Activated CD8-positive, alpha-beta memory T cell treated with anti-CD3 and anti-CD28 coated beads for 4 hours (primary cell): ENCODE measurements around the gene SPDYE3.
"Not testable (repeated sequence)": the region's sequence is repeated elsewhere in the genome, so short reads cannot be mapped to it uniquely, and the experiment has no call there.

ENCODE experiments used
- DNase-seq, 2 donors: peaks; one replicate each; pipeline ENCODE4 v3.0.0-alpha.2; 2020; ENCODE audit warnings: low read depth in 2 of 2

The SPDYE3 gene

GRCh38 chr7:100307402-100307801 lies at the start of gene SPDYE3:
TSS of gene SPDYE3 (plus strand) at chr7:100307702. CDS start at chr7:100307886, 184 bp downstream.
- not testable (repeated sequence) for DNase-seq

GRCh38 chr7:100259984-100260383 lies 47.5 kb upstream of the SPDYE3 start:
- DNase-seq, result not testable (repeated sequence)

DNA sequence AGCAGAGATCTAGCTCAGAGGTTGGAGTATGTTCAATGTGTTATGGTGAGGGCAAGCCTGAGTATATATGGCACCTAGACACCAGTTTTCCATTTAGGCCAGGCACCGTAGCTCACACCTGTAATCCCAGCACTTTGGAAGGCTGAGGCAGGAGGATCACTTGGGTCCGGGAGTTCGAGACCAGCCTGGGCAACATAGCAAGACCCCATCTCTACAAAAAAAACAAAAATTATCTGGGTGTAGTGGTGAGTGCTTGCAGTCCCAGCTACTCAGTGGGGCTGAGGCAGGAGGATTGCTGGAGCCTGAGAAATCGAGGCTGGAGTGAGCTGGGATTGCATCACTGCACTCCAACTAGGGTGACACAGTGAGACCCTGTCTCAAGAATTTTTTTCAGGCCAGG lies 44.6 kb upstream of the SPDYE3 start:
- not testable (repeated sequence) for DNase-seq

GRCh38 chr7:100264223-100264622 lies 43.3 kb upstream of the SPDYE3 start:
- DNase-seq, result not testable (repeated sequence)

DNA sequence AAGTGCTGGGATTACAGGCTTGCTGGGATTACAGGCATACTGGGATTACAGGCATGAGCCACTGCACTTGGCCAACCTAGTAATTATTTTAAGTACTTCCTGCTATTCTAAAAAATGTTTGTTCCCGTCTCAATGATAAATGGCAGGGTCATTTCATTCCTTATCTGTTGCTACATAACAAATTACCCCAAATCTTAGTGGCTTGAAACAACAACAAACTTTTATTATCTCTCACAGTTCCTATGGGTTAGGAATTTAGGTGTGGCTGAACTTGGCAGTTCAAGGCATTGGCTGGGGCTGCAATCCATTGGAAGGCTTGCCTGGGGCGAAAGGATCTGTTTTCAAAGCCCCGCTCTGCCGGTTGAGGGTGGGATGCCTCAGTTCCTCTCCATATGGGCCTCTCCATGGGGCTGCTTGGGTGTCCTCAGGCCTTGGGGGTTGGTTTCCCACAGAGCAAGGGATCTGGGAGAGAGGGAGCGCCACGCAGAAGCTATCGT lies 42.8 kb upstream of the SPDYE3 start:
- not testable (repeated sequence) for DNase-seq

DNA sequence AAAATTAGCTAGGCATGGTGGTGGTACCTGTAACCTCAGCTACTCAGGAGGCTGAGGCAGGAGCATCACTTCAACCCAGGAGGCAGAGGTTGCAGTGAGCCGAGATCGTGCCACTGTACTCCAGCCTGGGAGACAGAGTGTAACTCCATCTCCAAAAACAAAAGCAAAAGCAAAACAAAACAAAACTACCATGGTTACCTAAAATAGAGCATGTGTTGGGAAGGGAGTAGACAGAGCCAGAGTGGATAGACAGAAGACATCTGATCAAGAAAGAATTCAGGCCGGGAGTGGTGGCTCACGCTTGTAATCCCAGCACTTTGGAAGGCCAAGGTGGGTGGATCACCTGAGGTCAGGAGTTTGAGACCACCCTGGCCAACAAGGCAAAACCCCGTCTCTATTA lies 41.7 kb upstream of the SPDYE3 start:
- not testable (repeated sequence) for DNase-seq

DNA sequence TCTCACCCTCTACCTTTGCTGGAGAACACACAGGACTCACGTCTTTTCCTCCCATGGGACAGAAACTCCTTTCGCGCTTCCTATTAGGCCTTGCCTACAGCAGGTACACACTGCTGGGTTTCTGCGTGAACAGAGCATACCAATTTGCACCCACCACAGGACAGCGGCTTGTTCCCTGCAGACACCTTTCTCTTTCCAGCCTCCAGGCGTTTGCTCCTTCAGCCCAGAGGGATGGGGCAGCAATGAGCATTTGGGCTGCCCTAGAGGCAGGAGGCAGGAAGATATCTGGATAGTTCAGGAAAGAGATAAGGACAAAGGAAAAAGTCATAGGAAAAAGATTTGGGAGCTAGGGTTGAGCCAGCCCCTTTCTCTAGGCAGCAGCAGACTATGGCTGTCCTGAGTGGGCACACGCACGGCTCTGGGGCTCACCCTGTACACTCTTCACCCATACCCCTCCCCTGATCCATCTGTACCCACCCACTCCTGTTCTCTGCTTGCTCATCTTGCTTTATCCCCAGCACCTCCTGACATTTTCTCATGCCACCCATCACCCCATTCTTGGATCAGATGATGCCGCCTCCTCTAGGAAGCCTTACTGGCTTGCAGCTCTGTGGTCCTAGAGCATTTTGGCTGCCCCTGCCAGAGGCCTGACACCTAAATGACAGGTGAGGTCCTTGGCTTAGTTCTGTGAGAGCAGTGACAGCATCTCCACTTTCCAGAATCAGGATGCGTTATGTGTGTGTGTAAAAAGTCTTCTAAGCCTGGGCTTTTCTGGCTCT lies 40.7 kb upstream of the SPDYE3 start:
- no peak for DNase-seq

DNA sequence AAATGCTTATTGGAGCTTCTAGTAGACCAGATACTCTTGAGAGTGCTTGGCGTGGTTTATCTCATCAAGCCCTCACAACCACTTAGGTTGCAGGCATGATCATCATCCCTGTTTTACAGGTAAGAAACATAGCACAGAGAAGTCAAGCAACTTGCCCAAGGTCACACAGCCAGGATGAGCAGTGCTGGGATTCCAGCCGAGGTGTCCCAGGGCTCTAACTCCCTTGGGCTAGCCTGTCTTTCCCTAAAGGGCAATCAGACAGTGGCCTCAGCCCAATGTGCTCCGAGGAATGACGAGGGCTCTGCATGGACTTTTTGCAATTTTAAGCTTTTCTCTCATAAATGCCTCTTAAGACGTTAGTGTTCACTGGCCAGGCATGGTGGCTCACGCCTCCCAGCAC lies 39.9 kb upstream of the SPDYE3 start:
- DNase-seq, result no peak

GRCh38 chr7:100268882-100269281 lies 38.6 kb upstream of the SPDYE3 start:
- not testable (repeated sequence) for DNase-seq

DNA sequence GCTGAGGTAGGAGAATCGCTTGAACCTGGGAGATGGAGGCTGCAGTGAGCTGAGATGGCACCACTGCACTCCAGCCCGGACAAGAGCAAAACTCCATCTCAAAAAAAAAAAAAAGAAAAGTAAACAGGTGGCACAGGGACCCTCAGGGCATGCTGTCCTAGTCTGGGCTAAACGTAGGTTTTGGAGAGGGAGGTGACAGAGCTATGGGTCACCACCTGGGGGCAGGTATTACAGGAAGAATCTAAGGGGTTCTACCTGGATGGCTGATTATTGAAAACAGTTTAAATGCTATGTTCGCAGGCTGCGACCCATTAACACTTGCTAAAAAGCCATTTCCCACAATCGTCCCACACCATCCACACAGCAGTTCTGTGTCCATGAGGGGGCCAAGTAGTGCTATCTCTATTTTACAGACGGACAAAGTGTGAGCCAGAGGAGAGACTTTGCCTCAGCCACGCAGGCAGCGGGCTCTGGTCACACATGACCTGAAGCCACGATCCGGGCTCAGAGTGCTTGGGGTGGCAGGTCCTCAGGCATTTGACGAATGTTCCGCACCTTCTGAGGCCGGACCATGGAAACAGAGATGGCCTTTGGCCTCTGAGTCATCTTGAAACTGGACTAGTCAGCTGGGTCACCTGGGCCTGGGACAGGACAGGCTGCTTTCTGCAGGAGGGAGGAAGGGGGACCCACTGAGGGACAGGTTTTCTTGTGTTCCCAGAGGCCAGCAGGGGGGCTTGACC lies 38.0 kb upstream of the SPDYE3 start:
- not testable (repeated sequence) for DNase-seq

DNA sequence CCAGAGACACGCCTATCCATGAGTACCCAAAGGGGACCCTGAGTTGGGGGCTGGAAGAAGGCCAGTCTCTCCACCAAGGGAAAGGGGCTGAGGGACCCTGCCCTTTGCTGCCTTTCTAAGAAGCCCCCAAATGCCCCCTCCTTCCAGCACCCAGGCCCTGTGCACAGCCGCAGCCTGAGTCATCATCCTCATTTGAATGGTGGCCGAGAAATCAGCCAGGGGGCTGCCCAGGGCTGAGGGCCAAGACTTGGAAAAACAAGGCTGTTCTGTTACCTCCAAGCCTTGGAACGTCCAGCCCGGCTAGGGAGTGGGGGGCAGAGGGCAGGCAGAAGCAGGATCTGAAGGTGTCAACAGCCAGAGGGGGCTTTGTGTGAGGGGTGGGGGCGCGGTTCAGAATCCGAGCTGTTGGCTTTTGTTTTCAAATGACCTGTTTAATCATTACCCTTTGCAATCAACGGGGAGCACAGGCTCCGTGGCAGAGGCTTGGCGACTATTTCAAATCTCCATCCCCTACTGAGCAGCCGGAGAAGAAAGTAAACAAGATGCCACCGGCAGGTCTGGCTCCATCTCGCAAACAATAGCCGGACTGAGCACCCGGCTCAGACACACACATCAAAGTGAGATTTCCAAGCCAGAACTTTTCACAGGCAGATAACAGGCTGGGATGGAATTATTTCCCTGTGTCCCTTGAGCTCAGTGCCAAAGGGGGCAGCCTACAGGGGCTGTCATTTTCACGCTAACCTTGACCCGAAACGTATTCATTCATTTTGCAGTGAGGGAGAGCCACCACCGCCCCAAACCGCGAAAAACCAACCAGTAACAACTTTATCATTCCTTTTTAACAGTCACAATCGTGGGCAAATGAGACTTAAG lies 37.2 kb upstream of the SPDYE3 start:
- DNase-seq, result not testable (repeated sequence)

- not testable (repeated sequence) for DNase-seq
Measured at GRCh38 chr7:100270941-100271593, 36.4 kb upstream of the SPDYE3 start.

DNA sequence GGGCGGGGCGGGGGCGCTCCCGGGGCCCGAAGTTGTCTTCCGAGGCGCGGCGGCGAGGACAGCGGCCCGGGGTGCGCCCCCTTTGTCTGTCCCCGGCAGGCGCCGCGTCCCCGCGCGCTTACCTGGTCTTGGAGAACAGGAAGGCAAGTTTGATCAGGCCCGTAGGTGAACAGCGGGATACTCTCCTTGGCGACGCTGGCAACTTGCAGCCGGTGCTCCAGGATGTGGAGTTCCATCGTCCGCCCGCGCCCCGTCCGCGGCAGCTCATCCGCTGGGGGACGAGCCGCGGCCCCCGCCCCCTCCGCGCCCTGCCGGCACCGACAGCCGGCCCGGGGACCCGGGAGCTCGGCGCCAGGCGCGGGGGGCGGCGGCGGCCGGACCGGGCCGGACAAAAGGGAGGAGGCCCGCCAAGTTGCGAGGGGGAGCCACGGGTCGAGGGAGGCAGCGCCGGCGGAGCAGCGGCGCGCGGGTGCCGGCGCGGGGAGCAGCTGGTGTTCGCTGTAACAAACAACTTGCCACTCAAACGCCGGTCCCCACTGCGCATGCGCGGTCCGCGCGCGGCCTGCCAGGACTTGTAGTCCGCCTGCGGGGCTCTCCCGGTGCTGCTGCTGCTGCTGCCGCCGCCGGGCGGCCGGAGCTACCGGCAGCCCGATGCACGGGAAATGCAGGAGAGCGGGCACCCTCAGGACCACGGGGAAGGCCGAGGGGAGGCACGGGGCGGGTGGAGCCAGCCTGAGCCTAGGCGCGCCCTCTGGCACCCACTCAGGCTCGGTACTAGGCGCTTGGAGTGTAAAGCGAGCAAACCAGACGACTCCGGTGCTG lies 35.6 kb upstream of the SPDYE3 start:
- DNase-seq, result peak; percentile 96

GRCh38 chr7:100272538-100272902 lies 35.0 kb upstream of the SPDYE3 start:
- not testable (repeated sequence) for DNase-seq

DNA sequence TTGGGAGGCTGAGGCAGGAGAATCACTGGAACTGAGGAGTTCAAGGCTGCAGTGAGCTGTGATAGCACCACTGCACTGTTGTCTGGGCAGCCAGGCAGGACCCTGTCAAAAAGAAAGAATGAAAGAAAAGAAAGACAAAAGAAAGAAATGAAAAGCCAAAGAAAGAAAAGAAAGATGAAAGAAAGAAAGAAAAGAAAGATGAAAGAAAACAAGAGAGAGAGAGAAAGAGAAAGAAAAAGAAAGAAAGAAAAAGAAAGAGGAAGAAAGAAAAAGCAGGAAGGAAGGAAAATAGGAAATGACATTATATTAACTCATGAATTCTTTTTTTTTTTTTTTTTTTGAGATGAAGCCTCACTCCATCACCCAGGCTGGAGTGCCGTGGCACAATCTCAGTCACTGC lies 32.4 kb upstream of the SPDYE3 start:
- DNase-seq, result no peak

DNA sequence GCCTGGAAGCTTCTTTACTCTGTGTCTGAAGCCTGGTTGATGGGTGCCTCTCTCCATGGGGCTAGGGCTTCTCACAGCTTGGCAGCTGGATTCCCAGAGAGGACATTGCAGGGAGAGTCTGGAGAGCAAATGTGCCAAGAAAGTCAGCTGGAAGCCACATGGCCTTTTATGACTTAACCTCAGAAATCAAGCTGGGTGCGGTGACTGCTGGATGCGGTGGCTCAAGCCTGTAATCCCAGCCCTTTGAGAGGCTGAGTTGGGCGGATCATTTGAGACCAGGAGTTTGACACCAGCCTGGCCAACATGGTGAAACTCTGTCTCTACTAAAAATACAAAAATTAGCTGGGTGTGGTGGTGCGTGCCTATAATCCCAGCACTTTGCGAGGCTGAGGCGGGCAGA lies 31.4 kb upstream of the SPDYE3 start:
- DNase-seq, result not testable (repeated sequence)

DNA sequence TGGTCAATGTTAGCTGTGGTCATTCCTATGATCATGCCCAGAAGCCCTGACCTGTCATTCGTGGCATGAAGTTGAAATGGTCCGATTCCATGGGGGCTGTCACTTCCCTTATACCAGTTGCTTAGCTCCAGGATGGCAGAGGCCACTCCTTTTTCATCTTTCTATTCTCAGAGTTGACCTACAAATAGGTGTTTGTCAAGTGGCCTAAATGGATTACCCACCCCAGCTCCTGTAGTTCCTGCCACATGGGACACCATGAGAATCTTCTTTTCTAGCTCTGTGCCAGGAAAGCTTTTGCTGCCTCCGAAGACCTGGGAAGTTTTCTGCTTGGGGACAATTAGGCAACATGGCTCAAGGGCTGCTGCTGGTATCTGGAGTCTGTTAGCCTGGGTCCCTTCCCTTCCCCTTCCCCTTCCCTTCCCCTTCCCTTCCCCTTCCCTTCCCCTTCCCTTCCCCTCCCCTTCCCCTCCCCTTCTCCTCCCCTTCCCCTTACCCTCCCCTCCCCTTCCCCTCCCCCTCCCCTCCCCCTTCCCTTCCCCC lies 25.4 kb upstream of the SPDYE3 start:
- not testable (repeated sequence) for DNase-seq

GRCh38 chr7:100283147-100283546 lies 24.4 kb upstream of the SPDYE3 start:
- not testable (repeated sequence) for DNase-seq

DNA sequence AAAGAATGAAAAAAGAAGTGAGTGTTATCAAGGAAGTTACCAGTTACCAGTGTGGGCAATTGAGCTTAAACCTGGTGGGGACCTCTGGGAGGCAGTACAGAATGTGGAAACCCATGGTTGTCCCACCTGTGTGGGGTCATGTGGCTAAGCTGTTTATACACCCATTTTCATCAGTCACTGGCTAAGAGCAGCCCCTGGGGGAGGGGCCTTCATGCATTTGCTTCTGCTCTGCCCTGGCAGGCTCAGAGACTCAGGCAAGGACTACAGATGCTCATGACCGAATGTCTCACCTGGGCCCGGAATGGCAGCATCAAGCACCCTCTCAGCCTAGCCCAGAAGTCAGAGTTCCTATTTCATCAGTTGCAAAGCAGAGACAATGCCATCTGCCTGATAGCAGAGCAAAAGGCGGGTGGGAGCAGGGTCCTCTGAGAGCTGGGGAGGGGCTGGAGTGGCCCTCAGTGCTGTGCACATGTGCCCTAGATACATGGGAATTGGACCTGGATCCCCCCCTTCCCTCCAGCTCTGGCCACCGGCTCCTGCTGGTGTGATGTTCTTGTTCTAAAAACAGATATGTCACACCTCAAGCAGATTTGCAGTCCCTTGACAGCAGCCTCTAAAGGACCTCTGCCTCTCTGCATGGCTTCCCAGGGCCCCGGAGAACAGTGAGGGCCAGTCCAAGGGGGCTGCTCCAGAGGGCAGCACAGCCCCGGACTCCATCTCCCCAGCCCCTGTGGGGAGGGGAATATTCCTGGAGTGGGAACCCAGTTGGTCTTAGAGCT lies 20.1 kb upstream of the SPDYE3 start:
- not testable (repeated sequence) for DNase-seq
